KMS-11 (cell line): Measurements from ENCODE around the gene CORO7.

Source experiments
- H2AFZ ChIP-seq: fragments of 200-600 bp; sonication (generic); 2 replicates; pipeline ENCODE4 v1.6.1; 2016; ENCODE audit warnings: antibody characterized with exemption, mixed run types, low read depth
- H3K27ac ChIP-seq: fragments of 200-600 bp; sonication (generic); 2 replicates; pipeline ENCODE4 v1.6.1; 2016; ENCODE audit warnings: mild to moderate bottlenecking, mixed run types
- H3K27me3 ChIP-seq: fragments of 200-600 bp; sonication (generic); 2 replicates; pipeline ENCODE4 v1.6.1; 2017; ENCODE audit warnings: mild to moderate bottlenecking, low read depth, mixed run types, moderate library complexity; ENCODE audit not compliant: insufficient read depth
- H3K36me3 ChIP-seq: fragments of 200-600 bp; sonication (generic); 2 replicates; pipeline ENCODE4 v1.6.1; 2017; ENCODE audit warnings: mild to moderate bottlenecking, mixed run types; ENCODE audit not compliant: insufficient read depth
- H3K4me1 ChIP-seq: fragments of 200-600 bp; sonication (generic); 2 replicates; pipeline ENCODE4 v1.6.1; 2016; ENCODE audit warnings: mild to moderate bottlenecking, low read depth, mixed run types; ENCODE audit not compliant: poor library complexity, severe bottlenecking
- H3K4me2 ChIP-seq: fragments of 200-600 bp; sonication (generic); 2 replicates; pipeline ENCODE4 v1.7.0; 2016; ENCODE audit warnings: mild to moderate bottlenecking, mixed run types
- H3K4me3 ChIP-seq: fragments of 200-600 bp; sonication (generic); IDR thresholded peaks from 2 replicates; pipeline ENCODE4 v1.6.1; 2017; ENCODE audit warnings: low read depth, low read length, mixed read lengths; ENCODE audit not compliant: insufficient read depth
- H3K79me2 ChIP-seq: fragments of 200-600 bp; sonication (generic); 2 replicates; pipeline ENCODE4 v1.6.1; 2016; ENCODE audit warnings: low read depth, mixed run types; ENCODE audit not compliant: insufficient read depth
- H3K9ac ChIP-seq: fragments of 200-600 bp; sonication (generic); 2 replicates; pipeline ENCODE4 v1.6.1; 2016; ENCODE audit warnings: mild to moderate bottlenecking, mixed run types
- H4K20me1 ChIP-seq: fragments of 200-600 bp; sonication (generic); 2 replicates; pipeline ENCODE4 v1.6.1; 2016; ENCODE audit warnings: mild to moderate bottlenecking, mixed run types; ENCODE audit not compliant: insufficient read depth
- CTCF ChIP-seq: fragments of 200-600 bp; sonication (generic); conservative IDR thresholded peaks from 2 replicates; pipeline ENCODE4 v1.6.1; 2017; ENCODE audit warnings: low read depth, mild to moderate bottlenecking, antibody characterized with exemption, low read length, moderate library complexity, mixed read lengths

CORO7 gene

GRCh38 chr16:4370151-4370550, 46.2 kb downstream of the CORO7 start:
- Histone ChIP-seq H3K36me3 (no peaks in the 10 kb centered on the region), H4K20me1 (no peaks in the 10 kb centered on the region), H2AFZ (no peak overlapping the region), H3K9ac (no peak overlapping the region), H3K79me2 (no peaks in the 10 kb centered on the region), H3K4me1 (no peaks in the 10 kb centered on the region), H3K4me2 (no peak overlapping the region), H3K27ac (peak overlapping the region; percentile 6; the same call in 1 of the 2 replicates), H3K4me3 (no peak overlapping the region), H3K27me3 (no peaks in the 10 kb centered on the region)
- TF ChIP-seq CTCF, result no peak

- H3K9ac ChIP-seq, result no peak overlapping the region
- H2AFZ ChIP-seq, result no peak overlapping the region
- H3K27ac ChIP-seq, result no peak overlapping the region
- no peaks in the 10 kb centered on the region for H3K27me3 ChIP-seq
- H3K4me1 ChIP-seq, result no peaks in the 10 kb centered on the region
- H3K4me3 ChIP-seq, result no peak overlapping the region
- H4K20me1 ChIP-seq, result no peaks in the 10 kb centered on the region
- no peaks in the 10 kb centered on the region for H3K79me2 ChIP-seq
- no peaks in the 10 kb centered on the region for H3K36me3 ChIP-seq
- no peak for TF ChIP-seq CTCF
- H3K4me2 ChIP-seq, result no peak overlapping the region
Observed at GRCh38 chr16:4369007-4369733, 47.2 kb downstream of the CORO7 start.

GRCh38 chr16:4367393-4367856, 49.0 kb downstream of the CORO7 start:
- no peak overlapping the region for H3K9ac ChIP-seq
- no peaks in the 10 kb centered on the region for H4K20me1 ChIP-seq
- H3K4me2 ChIP-seq, result no peak overlapping the region
- no peaks in the 10 kb centered on the region for H3K79me2 ChIP-seq
- no peak overlapping the region for H2AFZ ChIP-seq
- no peak for TF ChIP-seq CTCF
- no peaks in the 10 kb centered on the region for H3K4me1 ChIP-seq
- no peak overlapping the region for H3K4me3 ChIP-seq
- H3K36me3 ChIP-seq, result 0 out of 2 replicates have a peak, but pooled peaks cover 3% of the 10 kb centered on the region
- H3K27me3 ChIP-seq, result no peaks in the 10 kb centered on the region
- H3K27ac ChIP-seq, result no peak overlapping the region

GRCh38 chr16:4366016-4366415, 50.4 kb downstream of the CORO7 start:
- no peaks in the 10 kb centered on the region for H3K79me2 ChIP-seq
- no peak for TF ChIP-seq CTCF
- H3K9ac ChIP-seq, result no peak overlapping the region
- no peak overlapping the region for H3K27ac ChIP-seq
- no peak overlapping the region for H3K4me3 ChIP-seq
- H3K36me3 ChIP-seq, result 0 out of 2 replicates have a peak, but pooled peaks cover 3% of the 10 kb centered on the region
- no peaks in the 10 kb centered on the region for H3K27me3 ChIP-seq
- H3K4me2 ChIP-seq, result no peak overlapping the region
- H3K4me1 ChIP-seq, result no peaks in the 10 kb centered on the region
- H4K20me1 ChIP-seq, result no peaks in the 10 kb centered on the region
- no peak overlapping the region for H2AFZ ChIP-seq
